ENCODE results near the gene SLC52A3. TPM values are rescaled to one million over a fixed set of nuclear protein-coding genes. Genes with fewer than 3 reads are reported as not detected.

SLC52A3 gene
- total RNA-seq, 2 experiments from 2014 or later: not detected

- intact Hi-C loops (cut with micrococcal nuclease): no loop called here
- H3K27me3 Mint-ChIP-seq: peaks cover 18% of the 10 kb centered on the region
These were observed 22.8 kb upstream of the SLC52A3 start for GRCh38 chr20:791056-791455.

GRCh38 chr20:787825-788224, 19.5 kb upstream of the SLC52A3 start:
- no peak for ATAC-seq
- ChIA-PET POLR2A (no interaction called here), CTCF (no interaction called here)
- peaks cover 30% of the 10 kb centered on the region for H3K9me3 Mint-ChIP-seq
- intact Hi-C loops (cut with micrococcal nuclease): no loop called here
- H3K36me3 Mint-ChIP-seq (ENCODE audit: low read depth): peaks cover 3% of the 10 kb centered on the region
- no peak overlapping the region for H3K4me3 Mint-ChIP-seq
- no peak overlapping the region for H3K27ac Mint-ChIP-seq
- no peaks in the 10 kb centered on the region for H3K4me1 Mint-ChIP-seq (ENCODE audit: low read depth)
- TF ChIP-seq CTCF (IDR thresholded peaks at IDR 0.05): no peak
- H3K27me3 Mint-ChIP-seq: peaks cover 15% of the 10 kb centered on the region
- DNase-seq: no peak

More at GRCh38 chr20:791056-791455, 22.8 kb upstream of the SLC52A3 start:
- DNase-seq: no peak
- no peak for ATAC-seq
- TF ChIP-seq CTCF (IDR thresholded peaks at IDR 0.05): no peak
- Mint-ChIP-seq H3K9me3 (peaks cover 15% of the 10 kb centered on the region), H3K36me3 (ENCODE audit: low read depth) (no peaks in the 10 kb centered on the region), H3K4me3 (no peak overlapping the region), H3K27ac (no peak overlapping the region), H3K4me1 (ENCODE audit: low read depth) (no peaks in the 10 kb centered on the region)
- ChIA-PET POLR2A (no interaction called here), CTCF (interaction anchor here (1.0 kb wide), 1 partner anchor 12 kb away, joined by 3 read pairs; no protein-coding TSS in a partner anchor)

- TF ChIP-seq CTCF (IDR thresholded peaks at IDR 0.05): no peak
- H3K4me1 Mint-ChIP-seq (ENCODE audit: low read depth): no peaks in the 10 kb centered on the region
- CTCF ChIA-PET: interaction anchor here (1.1 kb wide), 1 partner anchor 41 kb away, joined by 3 read pairs; no protein-coding TSS in a partner anchor
These were observed 11.5 kb upstream of the SLC52A3 start for GRCh38 chr20:779771-780170.

GRCh38 chr20:776165-776564, 7.9 kb upstream of the SLC52A3 start:
- Mint-ChIP-seq H3K36me3 (ENCODE audit: low read depth) (no peaks in the 10 kb centered on the region), H3K4me3 (no peak overlapping the region), H3K27ac (no peak overlapping the region), H3K4me1 (ENCODE audit: low read depth) (no peaks in the 10 kb centered on the region), H3K9me3 (no peaks in the 10 kb centered on the region), H3K27me3 (peaks cover 4% of the 10 kb centered on the region)
- ChIA-PET CTCF (no interaction called here), POLR2A (no interaction called here)
- intact Hi-C loops (cut with micrococcal nuclease): no loop called here
- DNase-seq: no peak
- no peak for ATAC-seq
- no peak for TF ChIP-seq CTCF (IDR thresholded peaks at IDR 0.05)

More at GRCh38 chr20:779771-780170, 11.5 kb upstream of the SLC52A3 start:
- intact Hi-C loops (cut with micrococcal nuclease): no loop called here
- Mint-ChIP-seq H3K27ac (no peak overlapping the region), H3K27me3 (no peaks in the 10 kb centered on the region), H3K36me3 (ENCODE audit: low read depth) (peaks cover 3% of the 10 kb centered on the region), H3K4me3 (no peak overlapping the region), H3K9me3 (peaks cover 18% of the 10 kb centered on the region)
- no peak for DNase-seq
- POLR2A ChIA-PET: no interaction called here
- ATAC-seq: no peak

GRCh38 chr20:775679-776135, 7.4 kb upstream of the SLC52A3 start:
- no peaks in the 10 kb centered on the region for H3K9me3 Mint-ChIP-seq
- ChIA-PET POLR2A (no interaction called here), CTCF (interaction anchor here (2.7 kb wide), 1 partner anchor 36 kb away, joined by 10 read pairs; no protein-coding TSS in a partner anchor)
- no peak overlapping the region for H3K27ac Mint-ChIP-seq
- no peaks in the 10 kb centered on the region for H3K36me3 Mint-ChIP-seq (ENCODE audit: low read depth)
- intact Hi-C loops (cut with micrococcal nuclease): no loop called here
- ATAC-seq: no peak
- peaks cover 9% of the 10 kb centered on the region for H3K27me3 Mint-ChIP-seq
- H3K4me3 Mint-ChIP-seq: no peak overlapping the region
- no peak for DNase-seq
- H3K4me1 Mint-ChIP-seq (ENCODE audit: low read depth): no peaks in the 10 kb centered on the region
- TF ChIP-seq CTCF (IDR thresholded peaks at IDR 0.05): no peak
